SH-SY5Y (cell line): ENCODE data around the gene LIX1.

Experiments used
- GATA2 ChIP-seq: IDR thresholded peaks from 2 replicates; pipeline ENCODE4 v1.6.1; 2011; ENCODE audit warnings: mild to moderate bottlenecking, low read depth, low read length
- GATA3 ChIP-seq: IDR thresholded peaks from 2 replicates; pipeline ENCODE4 v1.6.1; 2011; ENCODE audit warnings: low read depth, mild to moderate bottlenecking, low read length, moderate library complexity

DNA sequence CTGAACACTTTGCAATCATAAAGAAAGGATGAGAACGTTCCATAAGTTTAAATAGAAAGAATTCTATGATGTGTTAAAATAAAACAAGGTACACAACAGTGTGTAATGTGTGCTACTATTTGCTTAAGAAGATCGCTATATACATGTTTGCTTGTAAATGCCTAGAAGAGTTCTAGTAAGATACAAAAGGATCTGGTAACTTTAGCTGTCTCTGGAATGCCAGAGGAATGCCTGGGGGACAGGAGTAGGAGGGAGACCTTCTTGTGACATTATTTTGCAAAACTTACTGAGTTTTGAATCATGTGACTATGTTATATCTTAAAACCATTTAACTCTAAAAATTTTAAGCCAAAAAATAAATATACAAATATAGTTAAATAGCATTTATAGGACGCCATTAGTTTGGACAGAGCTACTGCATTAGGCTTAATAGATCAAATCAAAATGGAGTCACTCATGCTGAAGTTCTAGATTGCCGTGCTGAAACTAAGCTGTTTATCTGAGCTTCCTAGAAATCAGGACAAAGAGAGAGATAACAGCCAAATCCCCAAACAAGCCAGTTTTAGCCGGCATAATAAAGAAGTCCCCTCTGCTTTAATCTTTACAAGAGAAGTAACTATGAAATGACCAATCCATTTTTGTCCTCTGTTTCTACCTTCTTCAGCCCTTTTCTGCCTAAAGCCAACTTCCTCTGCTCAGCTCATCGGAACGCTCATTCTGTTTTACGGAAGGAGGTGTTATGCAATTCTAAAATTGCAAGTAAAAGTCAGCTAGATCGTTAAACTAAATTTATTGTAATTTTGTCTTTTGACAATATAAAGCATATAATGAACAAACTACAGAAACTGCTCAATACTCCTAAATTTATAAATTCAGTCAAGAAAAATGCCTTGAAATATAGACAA, 44.8 kb downstream of the LIX1 start:
- no peak for TF ChIP-seq GATA2
- TF ChIP-seq GATA3: no peak
